GM18909 (cell line): Measurements from ENCODE around the gene ZBTB33.

ENCODE experiments used
- ATAC-seq: cut with Tn5 transposase; IDR thresholded peaks from one replicate; pipeline ENCODE4 v1.9.1; 2021; ENCODE audit warnings: mild to moderate bottlenecking; ENCODE audit not compliant: unreplicated experiment, poor library complexity

Gene ZBTB33

GRCh38 chrX:120250522-120251271 is at the start of gene ZBTB33:
Gene ZBTB33 (plus strand): TSS chrX:120250812. CDS start chrX:120253416, 2,604 bp downstream.
- ATAC-seq: peak; percentile 97

- ATAC-seq: no peak
These were observed 49.8 kb upstream of the ZBTB33 start for GRCh38 chrX:120200851-120201250.

DNA sequence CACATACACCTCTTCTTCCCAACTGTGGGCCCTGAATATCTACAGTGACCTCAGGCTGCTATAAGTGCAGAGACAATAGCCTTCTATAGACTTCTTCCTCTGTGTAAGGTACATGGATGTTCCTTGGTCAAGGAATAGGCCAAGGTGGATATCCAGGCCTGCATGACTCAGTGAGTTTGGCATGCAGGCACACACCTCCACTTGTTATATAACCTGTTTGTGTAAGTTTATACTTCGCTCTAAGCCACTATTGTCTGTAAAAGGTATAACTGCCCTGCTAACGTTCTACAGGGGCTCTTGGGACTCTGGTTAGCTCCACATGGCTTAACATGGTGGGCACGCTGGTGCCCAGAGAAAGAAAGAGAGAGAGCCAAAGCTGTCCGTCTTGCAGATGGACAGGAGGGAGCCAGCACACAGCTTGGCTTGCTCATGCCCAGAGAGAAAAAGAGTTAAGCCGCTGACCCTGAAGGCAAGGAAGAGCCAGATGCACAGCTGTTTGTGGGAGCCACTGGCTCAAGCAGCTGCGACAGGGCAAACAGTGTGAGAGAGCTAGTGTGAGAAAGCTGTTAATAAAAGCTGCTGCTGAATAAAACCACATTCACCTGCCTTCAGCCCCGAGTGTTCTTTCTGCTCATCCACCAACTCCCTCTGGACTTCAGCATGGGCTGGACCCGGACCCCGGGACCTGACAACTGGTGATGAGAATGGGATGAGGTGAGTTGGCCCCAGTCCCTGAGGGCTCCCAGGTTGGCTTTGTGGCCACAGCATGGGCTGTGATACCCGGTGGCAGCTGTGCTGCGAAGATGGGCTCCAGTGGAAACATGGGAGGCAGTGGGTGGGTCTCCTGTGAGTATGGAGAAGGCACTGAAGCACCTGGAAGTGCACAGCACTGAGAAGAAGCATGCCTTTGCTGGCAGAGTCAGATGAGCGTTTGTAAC is 44.5 kb upstream of the ZBTB33 start:
- no peak for ATAC-seq

DNA sequence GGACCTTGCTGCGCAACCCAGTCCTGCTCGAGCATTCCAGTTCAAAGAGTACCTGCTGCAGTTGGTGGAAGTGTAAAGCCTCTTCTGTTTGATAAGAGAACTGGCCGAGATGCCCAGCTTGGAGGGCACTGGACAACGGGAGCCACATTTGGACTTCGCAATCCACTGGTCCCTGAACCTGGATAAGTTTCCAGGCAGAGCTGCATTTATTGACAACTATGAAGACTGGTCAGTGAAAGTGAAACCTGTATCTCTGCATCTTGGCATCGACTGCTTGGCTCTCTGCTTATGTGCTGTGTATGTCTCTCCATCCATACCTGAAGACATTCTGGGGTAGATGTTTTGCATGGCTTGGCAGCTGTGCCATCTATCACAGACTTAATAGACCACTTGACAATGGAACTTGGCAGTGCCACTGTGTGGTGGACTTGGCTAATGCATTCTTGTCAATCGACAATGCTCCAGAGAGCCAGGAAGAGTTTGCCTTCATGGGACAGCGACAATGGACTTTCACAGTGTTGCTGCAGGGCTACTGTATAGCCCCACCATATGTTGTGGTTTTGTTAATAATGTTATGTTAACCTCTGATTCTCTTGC is 43.5 kb upstream of the ZBTB33 start:
- ATAC-seq: no peak

- ATAC-seq: peak; percentile 84
These were observed 37.0 kb upstream of the ZBTB33 start for GRCh38 chrX:120213438-120214265.

GRCh38 chrX:120223374-120223773 is 27.2 kb upstream of the ZBTB33 start:
- no peak for ATAC-seq

DNA sequence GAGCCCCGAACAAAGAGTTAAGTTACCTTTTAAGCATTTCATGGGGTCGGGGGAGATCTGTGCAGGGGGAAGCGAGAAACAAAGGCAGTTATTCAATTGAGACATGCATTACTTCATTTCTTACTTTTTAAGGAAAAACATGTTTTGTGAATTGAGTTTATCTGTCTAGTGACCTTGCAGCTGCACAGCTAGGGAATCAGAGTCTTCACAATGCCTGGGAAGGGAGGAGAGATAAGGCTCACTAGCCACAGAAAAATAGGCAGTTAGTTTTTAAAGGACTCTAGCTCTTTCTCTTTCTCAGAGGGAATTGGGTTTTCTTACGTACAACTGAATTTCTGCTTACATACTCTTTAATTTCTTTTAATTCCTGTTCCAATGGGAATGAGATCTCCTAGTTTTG is 26.2 kb upstream of the ZBTB33 start:
- ATAC-seq: no peak

GRCh38 chrX:120228187-120228908 is 22.3 kb upstream of the ZBTB33 start:
- no peak for ATAC-seq

DNA sequence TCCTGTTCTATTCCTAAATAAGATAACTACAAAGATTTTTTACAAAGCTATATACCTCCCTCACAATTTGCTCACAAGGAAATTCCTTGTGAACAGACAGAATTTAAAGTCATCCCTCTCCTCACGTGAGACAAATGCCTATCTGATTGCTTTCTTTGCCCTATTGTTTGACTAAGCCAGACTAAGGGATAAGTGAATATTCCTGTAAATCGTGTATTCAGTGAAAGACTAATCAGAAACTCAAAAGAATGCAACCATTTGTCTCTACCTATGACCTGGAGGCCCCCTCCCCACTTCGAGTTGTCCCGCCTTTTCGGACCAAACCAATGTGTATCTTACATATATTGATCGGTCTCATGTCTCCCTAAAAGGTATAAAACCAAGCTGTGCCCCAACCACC is 15.3 kb upstream of the ZBTB33 start:
- ATAC-seq: no peak

- ATAC-seq: no peak
These were observed 13.7 kb upstream of the ZBTB33 start for GRCh38 chrX:120236687-120237479.

GRCh38 chrX:120238933-120239332 is 11.7 kb upstream of the ZBTB33 start:
- ATAC-seq: no peak

GRCh38 chrX:120242813-120243212 is 7.8 kb upstream of the ZBTB33 start:
- no peak for ATAC-seq

- ATAC-seq: peak; percentile 18
These were observed 6.2 kb upstream of the ZBTB33 start for GRCh38 chrX:120244395-120244734.

GRCh38 chrX:120244735-120245498 is 5.7 kb upstream of the ZBTB33 start:
- peak; percentile 82 for ATAC-seq

DNA sequence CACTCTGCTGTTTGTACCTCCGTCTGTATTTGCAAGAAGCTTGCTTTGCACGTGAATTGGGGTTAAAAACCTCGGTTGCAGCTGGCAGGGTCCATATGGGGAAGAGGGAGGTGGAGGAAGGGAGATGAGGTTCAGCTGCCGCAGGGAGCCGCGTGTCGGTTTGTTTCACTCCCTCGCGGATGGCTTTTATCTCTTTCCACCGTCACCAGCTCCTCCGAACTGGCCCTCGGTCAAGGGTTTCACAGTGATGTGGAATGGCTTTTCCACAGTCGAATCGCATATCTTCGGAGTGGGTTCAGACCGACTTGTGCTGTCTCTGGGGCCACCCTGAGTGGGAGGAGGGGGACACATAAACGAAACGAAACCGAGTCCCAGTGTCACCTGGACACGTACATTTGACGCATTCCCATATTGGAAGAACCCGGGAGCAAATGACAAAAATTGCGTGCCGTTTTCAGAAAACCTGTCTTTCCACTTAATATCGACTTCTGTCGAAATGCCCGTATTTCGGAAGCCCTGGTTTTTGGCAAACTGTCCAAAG is 929 bp downstream of the ZBTB33 start:
- peak; percentile 15 for ATAC-seq

GRCh38 chrX:120253784-120254183 is 3.2 kb downstream of the ZBTB33 start:
- ATAC-seq: no peak

DNA sequence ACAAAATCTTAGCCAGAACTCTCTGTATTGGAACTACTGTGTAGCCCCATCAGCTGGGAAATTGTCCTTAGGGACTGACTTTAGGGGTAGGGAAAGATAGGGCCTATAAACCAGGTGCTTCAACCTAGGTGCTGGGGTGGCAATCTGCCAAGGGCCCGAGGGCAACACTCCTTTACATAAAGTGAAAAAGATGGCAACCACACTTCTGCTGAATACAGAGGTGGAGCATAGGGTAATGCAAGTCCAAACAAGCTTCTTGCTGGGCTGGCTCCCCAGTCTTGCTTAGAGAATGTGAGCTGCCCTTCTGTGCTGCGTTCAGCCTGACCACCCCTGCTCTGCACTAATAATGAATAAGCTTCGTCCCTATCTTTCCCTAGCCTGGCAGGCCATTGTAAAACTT is 9.8 kb downstream of the ZBTB33 start:
- ATAC-seq: no peak
